Thyroid gland (tissue), 4 donors: ENCODE measurements around the gene LRP3.

Experiments used
- POLR2A ChIP-seq, 2 donors: fragments of 450-650 bp; IDR thresholded peaks; one replicate each; pipeline ENCODE4 v1.6.1; 2017; ENCODE audit warnings: antibody characterized with exemption in 2 of 2, mild to moderate bottlenecking in 2 of 2, moderate library complexity in 1 of 2
- TF ChIP-seq, protein P1 (sequence below), 6 experiments: fragments of 200-600 bp in 3 of 6; fragments of 450-650 bp in 3 of 6; sonication (generic) in 3 of 6; IDR thresholded peaks; one replicate each; pipeline ENCODE4 v1.5.1; 2016 to 2019; ENCODE audit warnings: antibody characterized with exemption in 6 of 6, mild to moderate bottlenecking in 2 of 6, inconsistent platforms in 1 of 6, moderate library complexity in 1 of 6

DNA sequence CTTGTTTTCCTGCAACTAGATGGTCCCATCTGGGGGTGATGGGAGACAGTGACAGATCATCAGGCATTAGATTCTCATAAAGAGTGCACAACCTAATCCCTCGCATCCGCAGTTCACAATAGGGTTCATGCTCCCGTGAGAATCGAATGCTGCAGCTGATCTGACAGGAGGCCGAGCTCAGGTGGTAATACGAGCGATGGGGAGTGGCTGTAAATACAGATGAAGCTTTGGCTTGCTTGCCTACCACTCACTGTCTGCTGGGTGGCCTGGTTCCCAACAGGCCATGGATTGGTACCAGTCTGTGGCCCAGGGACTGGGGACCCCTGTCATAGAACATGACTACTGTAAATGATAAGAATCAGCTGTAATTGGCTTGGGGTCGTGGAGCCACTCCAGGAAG is 34.2 kb upstream of the LRP3 start:
- TF ChIP-seq, protein P1, sequence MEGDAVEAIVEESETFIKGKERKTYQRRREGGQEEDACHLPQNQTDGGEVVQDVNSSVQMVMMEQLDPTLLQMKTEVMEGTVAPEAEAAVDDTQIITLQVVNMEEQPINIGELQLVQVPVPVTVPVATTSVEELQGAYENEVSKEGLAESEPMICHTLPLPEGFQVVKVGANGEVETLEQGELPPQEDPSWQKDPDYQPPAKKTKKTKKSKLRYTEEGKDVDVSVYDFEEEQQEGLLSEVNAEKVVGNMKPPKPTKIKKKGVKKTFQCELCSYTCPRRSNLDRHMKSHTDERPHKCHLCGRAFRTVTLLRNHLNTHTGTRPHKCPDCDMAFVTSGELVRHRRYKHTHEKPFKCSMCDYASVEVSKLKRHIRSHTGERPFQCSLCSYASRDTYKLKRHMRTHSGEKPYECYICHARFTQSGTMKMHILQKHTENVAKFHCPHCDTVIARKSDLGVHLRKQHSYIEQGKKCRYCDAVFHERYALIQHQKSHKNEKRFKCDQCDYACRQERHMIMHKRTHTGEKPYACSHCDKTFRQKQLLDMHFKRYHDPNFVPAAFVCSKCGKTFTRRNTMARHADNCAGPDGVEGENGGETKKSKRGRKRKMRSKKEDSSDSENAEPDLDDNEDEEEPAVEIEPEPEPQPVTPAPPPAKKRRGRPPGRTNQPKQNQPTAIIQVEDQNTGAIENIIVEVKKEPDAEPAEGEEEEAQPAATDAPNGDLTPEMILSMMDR (IDR thresholded peaks at IDR 0.05): no peak
- TF ChIP-seq POLR2A (IDR thresholded peaks at IDR 0.05): no peak
